SK-N-SH treated with all-trans-retinoic acid at 6 μM for 48 hours (cell line): ENCODE data around the gene ARSG.

Experiments
- ATAC-seq: fragments of 200-7000 bp; cut with Tn5 transposase; 3 replicates; pipeline ENCODE4 v1.9.1; 2020; ENCODE audit warnings: mild to moderate bottlenecking, moderate library complexity
- ARNTL ChIP-seq: fragments of 450-650 bp; formaldehyde crosslinking; IDR thresholded peaks from 2 replicates; pipeline ENCODE4 v1.5.0; 2020; ENCODE audit warnings: low read depth, mild to moderate bottlenecking, moderate library complexity, borderline replicate concordance
- CREB5 ChIP-seq: fragments of 250-450 bp; sonication (Bioruptor Pico); IDR thresholded peaks from 2 replicates; pipeline ENCODE4 v1.5.1; 2020; ENCODE audit warnings: low read depth, mild to moderate bottlenecking, moderate library complexity
- CSDC2 ChIP-seq: fragments of 250-450 bp; sonication (Bioruptor Pico); IDR thresholded peaks from 2 replicates; pipeline ENCODE4 v1.5.0; 2020; ENCODE audit warnings: mild to moderate bottlenecking, moderate library complexity
- CSRNP3 ChIP-seq: fragments of 250-450 bp; sonication (Bioruptor Pico); IDR thresholded peaks from 2 replicates; pipeline ENCODE4 v1.5.1; 2021; ENCODE audit warnings: mild to moderate bottlenecking, moderate library complexity
- ESRRG ChIP-seq: fragments of 250-450 bp; sonication (Bioruptor Pico); IDR thresholded peaks from 2 replicates; pipeline ENCODE4 v1.6.1; 2021; ENCODE audit warnings: mild to moderate bottlenecking
- GLIS3 ChIP-seq: fragments of 250-450 bp; sonication (Bioruptor Pico); IDR thresholded peaks from 2 replicates; pipeline ENCODE4 v1.5.0; 2020; ENCODE audit warnings: mild to moderate bottlenecking, moderate library complexity
- PATZ1 ChIP-seq: fragments of 250-450 bp; sonication (Bioruptor Pico); IDR thresholded peaks from 2 replicates; pipeline ENCODE4 v1.8.0; 2020; ENCODE audit warnings: mild to moderate bottlenecking, moderate library complexity, borderline replicate concordance
- POU6F1 ChIP-seq: fragments of 250-450 bp; sonication (Bioruptor Pico); IDR thresholded peaks from 2 replicates; pipeline ENCODE4 v1.8.0; 2021; ENCODE audit warnings: low read depth, mild to moderate bottlenecking, moderate library complexity, borderline replicate concordance
- RARB ChIP-seq: fragments of 250-450 bp; sonication (Bioruptor Pico); IDR thresholded peaks from 2 replicates; pipeline ENCODE4 v1.8.0; 2021; ENCODE audit warnings: mild to moderate bottlenecking, moderate library complexity
- SNAI2 ChIP-seq: fragments of 250-450 bp; sonication (Bioruptor Pico); IDR thresholded peaks from 2 replicates; pipeline ENCODE4 v1.5.0; 2020; ENCODE audit warnings: mild to moderate bottlenecking, moderate library complexity
- TCF4 ChIP-seq: fragments of 250-450 bp; sonication (Bioruptor Pico); IDR thresholded peaks from 2 replicates; pipeline ENCODE4 v1.8.0; 2021; ENCODE audit warnings: mild to moderate bottlenecking, moderate library complexity, borderline replicate concordance
- TSHZ2 ChIP-seq: fragments of 250-450 bp; sonication (Bioruptor Pico); IDR thresholded peaks from 2 replicates; pipeline ENCODE4 v1.5.0; 2020; ENCODE audit warnings: mild to moderate bottlenecking, moderate library complexity
- ZC3H10 ChIP-seq: fragments of 250-450 bp; sonication (Bioruptor Pico); IDR thresholded peaks from 2 replicates; pipeline ENCODE4 v1.5.1; 2021; ENCODE audit warnings: mild to moderate bottlenecking, moderate library complexity
- ZFP3 ChIP-seq: fragments of 250-450 bp; sonication (Bioruptor Pico); IDR thresholded peaks from 2 replicates; pipeline ENCODE4 v1.5.0; 2020; ENCODE audit warnings: mild to moderate bottlenecking, moderate library complexity
- ZNF565 ChIP-seq: fragments of 450-650 bp; formaldehyde crosslinking; conservative IDR thresholded peaks from 2 replicates; pipeline ENCODE4 v1.5.0; 2020; ENCODE audit warnings: low read depth, mild to moderate bottlenecking, moderate library complexity
- ZNF70 ChIP-seq: fragments of 450-650 bp; formaldehyde crosslinking; IDR thresholded peaks from 2 replicates; pipeline ENCODE4 v1.5.0; 2020; ENCODE audit warnings: mild to moderate bottlenecking, moderate library complexity
- ZNF8 ChIP-seq: fragments of 450-650 bp; formaldehyde crosslinking; IDR thresholded peaks from 2 replicates; pipeline ENCODE4 v1.5.0; 2020; ENCODE audit warnings: mild to moderate bottlenecking, moderate library complexity

The ARSG gene

GRCh38 chr17:68424861-68425260 is 133.6 kb downstream of the ARSG start:
- ATAC-seq: no peak
- no peak for TF ChIP-seq ESRRG
- TF ChIP-seq ZNF70 (CRISPR knock-in tag): no peak
- no peak for TF ChIP-seq SNAI2 (CRISPR knock-in tag)
- TF ChIP-seq TSHZ2: no peak
- no peak for TF ChIP-seq TCF4

GRCh38 chr17:68425979-68426378 is 134.7 kb downstream of the ARSG start:
- ATAC-seq: no peak

More at GRCh38 chr17:68425979-68426378, 134.7 kb downstream of the ARSG start:
- TF ChIP-seq PATZ1 (CRISPR knock-in tag) (no peak), TSHZ2 (no peak), ESRRG (no peak), CSDC2 (no peak), CREB5 (no peak), ZFP3 (CRISPR knock-in tag) (no peak), GLIS3 (CRISPR knock-in tag) (no peak), ZNF70 (CRISPR knock-in tag) (no peak), ZNF565 (CRISPR knock-in tag) (no peak), ZC3H10 (CRISPR knock-in tag) (no peak), ZNF8 (CRISPR knock-in tag) (no peak), RARB (no peak), POU6F1 (no peak), CSRNP3 (CRISPR knock-in tag) (no peak), TCF4 (no peak), ARNTL (CRISPR knock-in tag) (no peak)
- TF ChIP-seq, all 23 proteins: peak for 0
